ENCODE data around the gene DCUN1D3. TPM values are rescaled to one million over a fixed set of nuclear protein-coding genes. Genes with fewer than 3 reads are reported as not detected.

Gene DCUN1D3
- total and polyA plus RNA-seq, 2 experiments from 2014 or later, result 15.0 to 40.3 TPM

DNA sequence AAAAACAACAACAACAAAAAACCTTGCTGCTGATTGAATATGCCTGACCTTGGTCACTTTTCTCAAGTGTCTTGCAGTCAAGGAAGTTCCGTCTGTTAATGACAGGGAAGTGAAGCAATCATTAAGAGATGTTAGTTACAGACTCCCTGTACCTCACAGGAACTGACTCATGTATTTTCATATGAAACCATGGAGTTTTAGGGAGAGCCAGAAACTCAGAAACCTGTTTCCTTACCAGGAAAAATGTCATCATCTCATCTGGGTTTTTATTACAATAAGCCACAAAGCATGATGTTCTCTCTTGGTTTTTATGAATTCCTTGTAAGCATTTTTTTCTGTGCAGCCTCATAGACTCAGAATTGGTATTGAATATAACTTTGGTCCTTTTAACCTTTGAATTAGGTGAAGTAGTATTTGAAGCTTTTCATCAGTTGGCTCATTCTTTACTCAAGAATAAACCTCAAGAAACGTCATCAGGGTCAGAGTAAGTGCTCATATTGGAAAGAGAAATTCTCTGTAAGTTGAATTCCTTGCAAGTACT lies 10.7 kb upstream of the DCUN1D3 start:
- H3K27ac ChIP-seq, result peak overlapping the region; percentile 67
- no peaks in the 10 kb centered on the region for H3K9me2 ChIP-seq (replicated peaks; ENCODE audit: insufficient read depth)
- 61% methylated on average over 2 of the region's 2 CpGs for WGBS (ENCODE audit: low lambda C conversion rate, missing lambda C conversion rate)
- H3K79me2 ChIP-seq, result peaks cover 30% of the 10 kb centered on the region
- no peak overlapping the region for H3K4me3 ChIP-seq
- H3K4me2 ChIP-seq, result no peak overlapping the region
- no peaks in the 10 kb centered on the region for H3K36me3 ChIP-seq (replicated peaks; ENCODE audit: insufficient read depth, low read depth)
- peak; percentile 34 for DNase-seq (ENCODE audit: low spot score)
- TF ChIP-seq, protein P1, sequence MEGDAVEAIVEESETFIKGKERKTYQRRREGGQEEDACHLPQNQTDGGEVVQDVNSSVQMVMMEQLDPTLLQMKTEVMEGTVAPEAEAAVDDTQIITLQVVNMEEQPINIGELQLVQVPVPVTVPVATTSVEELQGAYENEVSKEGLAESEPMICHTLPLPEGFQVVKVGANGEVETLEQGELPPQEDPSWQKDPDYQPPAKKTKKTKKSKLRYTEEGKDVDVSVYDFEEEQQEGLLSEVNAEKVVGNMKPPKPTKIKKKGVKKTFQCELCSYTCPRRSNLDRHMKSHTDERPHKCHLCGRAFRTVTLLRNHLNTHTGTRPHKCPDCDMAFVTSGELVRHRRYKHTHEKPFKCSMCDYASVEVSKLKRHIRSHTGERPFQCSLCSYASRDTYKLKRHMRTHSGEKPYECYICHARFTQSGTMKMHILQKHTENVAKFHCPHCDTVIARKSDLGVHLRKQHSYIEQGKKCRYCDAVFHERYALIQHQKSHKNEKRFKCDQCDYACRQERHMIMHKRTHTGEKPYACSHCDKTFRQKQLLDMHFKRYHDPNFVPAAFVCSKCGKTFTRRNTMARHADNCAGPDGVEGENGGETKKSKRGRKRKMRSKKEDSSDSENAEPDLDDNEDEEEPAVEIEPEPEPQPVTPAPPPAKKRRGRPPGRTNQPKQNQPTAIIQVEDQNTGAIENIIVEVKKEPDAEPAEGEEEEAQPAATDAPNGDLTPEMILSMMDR (IDR thresholded peaks at IDR 0.05; ENCODE audit: poor library complexity), result no peak
- TF ChIP-seq EZH2 (IDR thresholded peaks at IDR 0.05; ENCODE audit: borderline replicate concordance) (no peak), EZH2phosphoT487 (IDR thresholded peaks at IDR 0.05; ENCODE audit: low read depth, severe bottlenecking, unreplicated experiment) (no peak)
- no peaks in the 10 kb centered on the region for H3K9me3 ChIP-seq (ENCODE audit: low read depth)
- H3K4me1 ChIP-seq (ENCODE audit: insufficient read depth), result peaks cover 17% of the 10 kb centered on the region
- no peaks in the 10 kb centered on the region for H4K20me1 ChIP-seq (ENCODE audit: insufficient read depth, poor library complexity, severe bottlenecking)
- no peaks in the 10 kb centered on the region for H3K27me3 ChIP-seq
- no peak overlapping the region for H2AFZ ChIP-seq

DNA sequence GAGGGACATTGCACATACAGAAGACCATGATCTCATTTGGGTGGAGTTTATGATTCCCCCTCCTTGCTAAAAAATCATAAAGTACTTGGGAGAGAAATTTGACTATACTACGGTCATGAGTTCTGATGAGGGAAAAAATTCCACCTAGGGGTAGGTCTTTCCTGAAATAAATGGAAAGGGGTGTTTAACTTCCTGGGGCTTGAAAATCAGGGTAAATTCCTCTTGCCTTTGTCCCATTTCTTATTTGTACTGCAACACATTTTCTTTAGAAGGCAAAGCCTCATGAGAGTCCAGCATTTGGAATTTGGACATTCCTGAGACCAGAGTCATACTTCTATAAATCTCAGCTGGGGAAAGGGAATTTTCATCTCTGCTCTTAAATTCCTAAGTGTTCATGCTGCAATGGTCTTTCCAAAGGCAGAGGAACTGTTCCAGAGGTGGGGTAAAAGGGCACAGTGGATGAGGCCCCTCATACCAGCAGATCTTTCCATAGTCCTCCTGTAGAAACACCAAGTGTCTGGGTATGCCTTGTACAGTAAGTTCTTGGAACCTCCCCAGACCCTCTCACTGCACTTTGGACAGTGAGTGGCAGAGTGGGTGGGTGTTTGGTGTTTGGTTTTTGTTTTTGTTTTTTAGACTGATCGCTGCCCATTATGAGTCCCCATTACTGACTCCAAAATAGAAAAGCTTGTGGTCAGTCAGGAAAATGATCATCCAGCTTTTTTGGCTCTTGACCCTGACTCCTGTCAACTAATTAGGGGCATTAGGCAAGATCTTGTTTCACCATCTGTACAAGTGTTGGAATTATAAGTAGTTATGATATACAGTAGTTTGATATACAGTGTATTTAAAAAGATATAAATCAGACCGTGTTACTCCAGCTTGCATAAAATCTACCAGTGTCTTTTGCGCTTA lies 6.4 kb upstream of the DCUN1D3 start:
- H3K79me2 ChIP-seq, result peaks cover 52% of the 10 kb centered on the region
- no peaks in the 10 kb centered on the region for H3K27me3 ChIP-seq
- no peaks in the 10 kb centered on the region for H3K9me2 ChIP-seq (replicated peaks; ENCODE audit: insufficient read depth)
- H4K20me1 ChIP-seq (ENCODE audit: insufficient read depth, poor library complexity, severe bottlenecking), result peaks cover 4% of the 10 kb centered on the region
- peaks cover 50% of the 10 kb centered on the region for H3K4me1 ChIP-seq (ENCODE audit: insufficient read depth)
- H3K4me3 ChIP-seq, result no peak overlapping the region
- no peaks in the 10 kb centered on the region for H3K36me3 ChIP-seq (replicated peaks; ENCODE audit: insufficient read depth, low read depth)
- 89% methylated on average over 4 of the region's 4 CpGs for WGBS (ENCODE audit: low lambda C conversion rate, missing lambda C conversion rate)
- peak overlapping the region; percentile 73 for H3K27ac ChIP-seq
- TF ChIP-seq EZH2 (IDR thresholded peaks at IDR 0.05; ENCODE audit: borderline replicate concordance) (no peak), EZH2phosphoT487 (IDR thresholded peaks at IDR 0.05; ENCODE audit: low read depth, severe bottlenecking, unreplicated experiment) (no peak)
- TF ChIP-seq, protein P1 (IDR thresholded peaks at IDR 0.05; ENCODE audit: poor library complexity), result no peak
- no peak for DNase-seq (ENCODE audit: low spot score)
- peak overlapping the region; percentile 44 for H3K4me2 ChIP-seq
- no peaks in the 10 kb centered on the region for H3K9me3 ChIP-seq (ENCODE audit: low read depth)
- H2AFZ ChIP-seq, result no peak overlapping the region

DNA sequence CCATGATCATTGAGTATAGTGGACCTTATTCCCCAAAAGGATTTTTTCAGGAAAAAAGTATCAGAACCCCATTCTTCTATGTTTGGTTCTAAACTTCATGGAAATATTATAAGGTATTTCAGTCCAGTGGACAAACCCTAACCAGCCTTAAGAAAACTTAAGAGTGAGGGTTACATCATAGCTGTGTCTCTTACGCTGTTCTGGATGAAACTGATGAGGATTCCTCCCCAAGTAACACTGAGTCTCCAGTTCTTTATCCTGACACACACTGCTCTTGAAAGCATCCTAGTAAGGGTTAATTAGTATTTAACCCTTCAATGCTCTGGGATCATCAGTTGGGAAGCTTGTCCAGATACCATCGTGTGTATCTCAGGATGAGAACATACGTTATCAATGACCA lies 5.4 kb upstream of the DCUN1D3 start:
- Histone ChIP-seq H3K79me2 (peaks cover 57% of the 10 kb centered on the region), H3K9me3 (ENCODE audit: low read depth) (no peaks in the 10 kb centered on the region), H3K36me3 (replicated peaks; ENCODE audit: insufficient read depth, low read depth) (no peaks in the 10 kb centered on the region), H2AFZ (no peak overlapping the region), H3K4me1 (ENCODE audit: insufficient read depth) (peaks cover 50% of the 10 kb centered on the region), H3K4me3 (no peak overlapping the region), H3K27me3 (no peaks in the 10 kb centered on the region), H3K9me2 (replicated peaks; ENCODE audit: insufficient read depth) (no peaks in the 10 kb centered on the region), H3K27ac (peak overlapping the region; percentile 73), H3K4me2 (peak overlapping the region; percentile 44), H4K20me1 (ENCODE audit: insufficient read depth, poor library complexity, severe bottlenecking) (peaks cover 4% of the 10 kb centered on the region)
- TF ChIP-seq, protein P1 (IDR thresholded peaks at IDR 0.05; ENCODE audit: poor library complexity), result no peak
- TF ChIP-seq EZH2phosphoT487 (IDR thresholded peaks at IDR 0.05; ENCODE audit: low read depth, severe bottlenecking, unreplicated experiment), result no peak
- no peak for TF ChIP-seq EZH2 (IDR thresholded peaks at IDR 0.05; ENCODE audit: borderline replicate concordance)
- WGBS (ENCODE audit: low lambda C conversion rate, missing lambda C conversion rate), result 65% methylated on average over 3 of the region's 3 CpGs
- DNase-seq (ENCODE audit: low spot score), result no peak

All from hepatocyte (in vitro differentiated cells).